ENCODE results near the gene CD2AP.

- no peak for TF ChIP-seq CTCF (conservative IDR thresholded peaks at IDR 0.05)
- no peak for TF ChIP-seq ZFX (IDR thresholded peaks at IDR 0.05)
Observed at GRCh38 chr6:47479874-47480273, 2.3 kb downstream of the CD2AP start.

Data from C4-2B (cell line).